ENCODE measurements around the gene AGAP1. TPM values are rescaled to one million over a fixed set of nuclear protein-coding genes. Genes with fewer than 3 reads are reported as not detected.

Gene AGAP1
- total RNA-seq, 1 donor from 2014 or later, result 36.2 TPM

GRCh38 chr2:236158969-236159777 is 665.3 kb downstream of the AGAP1 start:
- Histone ChIP-seq H3K4me3 (no peak overlapping the region), H3K36me3 (no peaks in the 10 kb centered on the region), H3K27ac (no peak overlapping the region), H3K27me3 (ENCODE audit: low read depth) (peaks cover 54% of the 10 kb centered on the region), H3K4me1 (peaks cover 11% of the 10 kb centered on the region), H3K9me3 (no peaks in the 10 kb centered on the region)
- no peak for TF ChIP-seq CTCF (IDR thresholded peaks at IDR 0.05)
- no peak for DNase-seq
- no peak for ATAC-seq
- intact Hi-C loops (cut with DNase I), result no loop called here

- H3K27me3 ChIP-seq (ENCODE audit: low read depth), result peaks cover 60% of the 10 kb centered on the region
- ATAC-seq, result no peak
- H3K9me3 ChIP-seq, result no peaks in the 10 kb centered on the region
- TF ChIP-seq CTCF (IDR thresholded peaks at IDR 0.05), result no peak
- no peak overlapping the region for H3K27ac ChIP-seq
- no peaks in the 10 kb centered on the region for H3K36me3 ChIP-seq
- intact Hi-C loops (cut with DNase I), result no loop called here
- no peak overlapping the region for H3K4me3 ChIP-seq
- peaks cover 17% of the 10 kb centered on the region for H3K4me1 ChIP-seq
- no peak for DNase-seq
These were observed 665.9 kb downstream of the AGAP1 start for GRCh38 chr2:236159778-236160170.

GRCh38 chr2:236160366-236161081 is 666.7 kb downstream of the AGAP1 start:
- Histone ChIP-seq H3K4me1 (peaks cover 20% of the 10 kb centered on the region), H3K27me3 (ENCODE audit: low read depth) (peaks cover 68% of the 10 kb centered on the region), H3K36me3 (no peaks in the 10 kb centered on the region), H3K27ac (no peak overlapping the region), H3K4me3 (no peak overlapping the region), H3K9me3 (no peaks in the 10 kb centered on the region)
- ATAC-seq, result no peak
- intact Hi-C loops (cut with DNase I), result no loop called here
- no peak for DNase-seq
- TF ChIP-seq CTCF (IDR thresholded peaks at IDR 0.05), result no peak

- H3K27me3 ChIP-seq (ENCODE audit: low read depth), result peaks cover 73% of the 10 kb centered on the region
These were observed 667.2 kb downstream of the AGAP1 start for GRCh38 chr2:236161082-236161462.

GRCh38 chr2:236161531-236161930 is 667.7 kb downstream of the AGAP1 start:
- intact Hi-C loops (cut with DNase I), result no loop called here
- peaks cover 78% of the 10 kb centered on the region for H3K27me3 ChIP-seq (ENCODE audit: low read depth)

More at GRCh38 chr2:236161082-236161462, 667.2 kb downstream of the AGAP1 start:
- Histone ChIP-seq H3K4me1 (peaks cover 22% of the 10 kb centered on the region), H3K4me3 (no peak overlapping the region), H3K27ac (no peak overlapping the region), H3K36me3 (no peaks in the 10 kb centered on the region), H3K9me3 (no peaks in the 10 kb centered on the region)
- DNase-seq (no peak), ATAC-seq (no peak)
- TF ChIP-seq CTCF (IDR thresholded peaks at IDR 0.05), result no peak
- intact Hi-C loops (cut with DNase I), result no loop called here

More at GRCh38 chr2:236161531-236161930, 667.7 kb downstream of the AGAP1 start:
- Histone ChIP-seq H3K4me3 (no peak overlapping the region), H3K36me3 (no peaks in the 10 kb centered on the region), H3K4me1 (peaks cover 26% of the 10 kb centered on the region), H3K27ac (no peak overlapping the region), H3K9me3 (no peaks in the 10 kb centered on the region)
- TF ChIP-seq CTCF (IDR thresholded peaks at IDR 0.05), result no peak
- ATAC-seq (no peak), DNase-seq (no peak)

All from lower lobe of right lung (tissue), 2 donors.